Measurements from ENCODE around the gene NPW.

NPW gene

GRCh38 chr16:2047330-2048115 lies 27.9 kb downstream of the NPW start, which contains the start of the genes NTHL1 and TSC2:
TSS of gene NTHL1 (minus strand) at chr16:2047834. CDS start at chr16:2047823, 11 bp downstream.
TSS of gene TSC2 (plus strand) at chr16:2047985. CDS start at chr16:2048616, 631 bp downstream.
- DNase-seq (ENCODE audit: low read depth in 2 of 3, low spot score in 1 of 3): peak; percentile 91

GRCh38 chr16:2048116-2048543 lies 28.5 kb downstream of the NPW start:
- no peak for DNase-seq (ENCODE audit: low read depth in 2 of 3, low spot score in 1 of 3)

GRCh38 chr16:2053211-2053610 lies 33.6 kb downstream of the NPW start:
- no peak for DNase-seq (ENCODE audit: low read depth in 2 of 3, low spot score in 1 of 3)

GRCh38 chr16:2053897-2054296 lies 34.3 kb downstream of the NPW start:
- DNase-seq (ENCODE audit: low read depth in 2 of 3, low spot score in 1 of 3): no peak

GRCh38 chr16:2054543-2055245 lies 35.1 kb downstream of the NPW start:
- DNase-seq (ENCODE audit: low read depth in 2 of 3, low spot score in 1 of 3): no peak

- no peak for DNase-seq (ENCODE audit: low read depth in 2 of 3, low spot score in 1 of 3)
Observed at GRCh38 chr16:2056077-2056476, 36.5 kb downstream of the NPW start.

- no peak for DNase-seq (ENCODE audit: low read depth in 2 of 3, low spot score in 1 of 3)
Observed at GRCh38 chr16:2056681-2057407, 37.3 kb downstream of the NPW start.

GRCh38 chr16:2057438-2057837 lies 37.9 kb downstream of the NPW start:
- DNase-seq (ENCODE audit: low read depth in 2 of 3, low spot score in 1 of 3): no peak

- DNase-seq (ENCODE audit: low read depth in 2 of 3, low spot score in 1 of 3): no peak
Observed at GRCh38 chr16:2058420-2058819, 38.8 kb downstream of the NPW start.

- DNase-seq (ENCODE audit: low read depth in 2 of 3, low spot score in 1 of 3): no peak
Observed at GRCh38 chr16:2058872-2059271, 39.3 kb downstream of the NPW start.

GRCh38 chr16:2060346-2060745 lies 40.8 kb downstream of the NPW start:
- DNase-seq (ENCODE audit: low read depth in 2 of 3, low spot score in 1 of 3): no peak

- DNase-seq (ENCODE audit: low read depth in 2 of 3, low spot score in 1 of 3): no peak
Observed at GRCh38 chr16:2061023-2061422, 41.4 kb downstream of the NPW start.

- DNase-seq (ENCODE audit: low read depth in 2 of 3, low spot score in 1 of 3): no peak
Observed at GRCh38 chr16:2061526-2061925, 41.9 kb downstream of the NPW start.

- DNase-seq (ENCODE audit: low read depth in 2 of 3, low spot score in 1 of 3): no peak
Observed at GRCh38 chr16:2062801-2063200, 43.2 kb downstream of the NPW start.

GRCh38 chr16:2063861-2064260 lies 44.3 kb downstream of the NPW start:
- DNase-seq (ENCODE audit: low read depth in 2 of 3, low spot score in 1 of 3): no peak

GRCh38 chr16:2064368-2064945 lies 44.9 kb downstream of the NPW start:
- no peak for DNase-seq (ENCODE audit: low read depth in 2 of 3, low spot score in 1 of 3)

- no peak for DNase-seq (ENCODE audit: low read depth in 2 of 3, low spot score in 1 of 3)
Observed at GRCh38 chr16:2066139-2066538, 46.6 kb downstream of the NPW start.
